H1 (cell line): Measurements from ENCODE around the gene PIGT. TPM values are rescaled to one million over a fixed set of nuclear protein-coding genes. Genes with fewer than 3 reads are reported as not detected.

ENCODE experiments used
- CTCF ChIA-PET: fragments of 300-600 bp; sonication (Branson Sonifier 250); formaldehyde crosslinking; loops from one replicate; lab custom pipeline; 2021; ENCODE audit not compliant: partially characterized antibody; lab: Charles Lee
- POLR2A ChIA-PET: fragments of 300-600 bp; sonication (Branson Sonifier 250); formaldehyde crosslinking; loops from one replicate; lab custom pipeline; 2021; ENCODE audit warnings: inconsistent platforms; ENCODE audit not compliant: partially characterized antibody; lab: Charles Lee
- DNase-seq, 2 experiments: peaks; one replicate each; pipeline versions ENCODE4 v3.0.0 to v3.0.0-alpha.2; 2010 to 2022; ENCODE audit warnings: low spot score in 2 of 2, low read depth in 1 of 2, mixed read lengths in 1 of 2
- FAIRE-seq: peaks from 2 replicates; lab custom pipeline; 2011; peaks lifted over from hg19 to GRCh38; lab: Jason Lieb, UNC
- H2AFZ ChIP-seq: 2 replicates; pipeline ENCODE4 v1.8.1; 2012; ENCODE audit warnings: low read length, inconsistent platforms
- H2AK5ac ChIP-seq: 2 replicates; pipeline ENCODE4 v1.6.1; 2013; ENCODE audit warnings: low read depth, low read length
- H2BK120ac ChIP-seq: replicated peaks from 2 replicates; pipeline ENCODE3; 2013; ENCODE audit warnings: low read depth, low read length, inconsistent platforms
- H2BK12ac ChIP-seq: 2 replicates; pipeline ENCODE4 v1.6.1; 2013; ENCODE audit warnings: low read depth, low read length
- H2BK15ac ChIP-seq: 2 replicates; pipeline ENCODE4 v1.6.1; 2013; ENCODE audit warnings: low read length
- H2BK20ac ChIP-seq: 2 replicates; pipeline ENCODE4 v1.6.1; 2013; ENCODE audit warnings: low read length
- H2BK5ac ChIP-seq: 2 replicates; pipeline ENCODE4 v1.6.1; 2013; ENCODE audit warnings: low read depth, low read length
- H3K14ac ChIP-seq: 2 replicates; pipeline ENCODE4 v1.6.1; 2013; ENCODE audit warnings: inconsistent platforms; ENCODE audit not compliant: insufficient read length
- H3K18ac ChIP-seq: 2 replicates; pipeline ENCODE4 v1.6.1; 2013; ENCODE audit warnings: low read length; ENCODE audit errors: extremely low read depth
- H3K23ac ChIP-seq: 2 replicates; pipeline ENCODE4 v1.6.1; 2013; ENCODE audit warnings: inconsistent platforms; ENCODE audit not compliant: insufficient read length
- H3K23me2 ChIP-seq: 2 replicates; pipeline ENCODE4 v1.6.1; 2013; ENCODE audit warnings: low read depth, low read length
- H3K27ac ChIP-seq: 2 replicates; pipeline ENCODE4 v1.6.1; 2011; ENCODE audit warnings: low read depth, low read length, inconsistent platforms
- H3K27me3 ChIP-seq, 4 experiments: replicated peaks in 1 of 4; 1 replicate in 1 of 4; 2 replicates in 3 of 4; pipeline versions ENCODE4 v1.6.1 to v1.8.1; 2011 to 2013; ENCODE audit warnings: low read length in 3 of 4, mild to moderate bottlenecking in 3 of 4, inconsistent platforms in 2 of 4, mixed read lengths in 2 of 4, moderate library complexity in 1 of 4; ENCODE audit not compliant: control insufficient read depth in 3 of 4, insufficient read depth in 3 of 4; ENCODE audit errors: extremely low read depth in 1 of 4
- H3K36me3 ChIP-seq, 4 experiments: 2 replicates each; pipeline versions ENCODE4 v1.6.1 to v1.8.1; 2011 to 2013; ENCODE audit warnings: mild to moderate bottlenecking in 4 of 4, low read length in 3 of 4, moderate library complexity in 2 of 4, control low read depth in 1 of 4, inconsistent platforms in 1 of 4; ENCODE audit not compliant: insufficient read depth in 4 of 4, control insufficient read depth in 2 of 4
- H3K4ac ChIP-seq: replicated peaks from 2 replicates; pipeline ENCODE3; 2013; ENCODE audit warnings: low read length, low read depth, mixed read lengths, inconsistent platforms; ENCODE audit not compliant: insufficient read length
- H3K4me1 ChIP-seq, 4 experiments: replicated peaks in 1 of 4; 1 replicate in 1 of 4; 2 replicates in 3 of 4; pipeline versions ENCODE4 v1.6.1 to v1.8.1; 2011 to 2013; ENCODE audit warnings: low read length in 3 of 4, inconsistent platforms in 2 of 4, mixed read lengths in 1 of 4; ENCODE audit not compliant: insufficient read depth in 4 of 4, control insufficient read depth in 3 of 4
- H3K4me2 ChIP-seq, 2 experiments: 2 replicates each; pipeline versions ENCODE4 v1.6.1 to v1.8.1; 2011 to 2013; ENCODE audit warnings: low read depth in 2 of 2, low read length in 2 of 2, control low read depth in 1 of 2, inconsistent platforms in 1 of 2, mild to moderate bottlenecking in 1 of 2; ENCODE audit not compliant: insufficient read depth in 1 of 2
- H3K4me3 ChIP-seq, 4 experiments: fragments of 200-600, 300-600 bp in 1 of 4; sonication (generic), shearing (Covaris generic), sonication (Bioruptor Twin) in 1 of 4; 2 replicates each; pipeline versions ENCODE4 v1.5.1 to v1.8.1; 2011 to 2016; ENCODE audit warnings: low read length in 4 of 4, low read depth in 3 of 4, control low read depth in 2 of 4, inconsistent platforms in 2 of 4, mild to moderate bottlenecking in 2 of 4, mixed read lengths in 1 of 4, moderate library complexity in 1 of 4; ENCODE audit not compliant: insufficient read depth in 2 of 4; ENCODE audit errors: extremely low read depth in 1 of 4
- H3K56ac ChIP-seq: replicated peaks from 2 replicates; pipeline ENCODE3; 2013; ENCODE audit warnings: low read depth, mild to moderate bottlenecking, mixed read lengths, low read length, inconsistent platforms; ENCODE audit not compliant: insufficient read length
- H3K79me1 ChIP-seq: 2 replicates; pipeline ENCODE4 v1.6.1; 2013; ENCODE audit warnings: low read depth, low read length, control low read depth
- H3K79me2 ChIP-seq, 2 experiments: 2 replicates each; pipeline versions ENCODE4 v1.6.1 to v1.8.1; 2012 to 2013; ENCODE audit warnings: low read length in 2 of 2, mild to moderate bottlenecking in 2 of 2, inconsistent platforms in 1 of 2; ENCODE audit not compliant: insufficient read depth in 2 of 2, control insufficient read depth in 1 of 2
- H3K9ac ChIP-seq, 4 experiments: replicated peaks in 1 of 4; 1 replicate in 1 of 4; 2 replicates in 3 of 4; pipeline versions ENCODE4 v1.6.1 to v1.8.1; 2011 to 2013; ENCODE audit warnings: low read depth in 3 of 4, low read length in 3 of 4, control low read depth in 2 of 4, mild to moderate bottlenecking in 2 of 4, moderate library complexity in 2 of 4, inconsistent platforms in 1 of 4; ENCODE audit errors: extremely low read depth in 1 of 4
- H3K9me3 ChIP-seq, 2 experiments: 2 replicates each; pipeline versions ENCODE4 v1.6.1 to v1.8.1; 2012 to 2013; ENCODE audit warnings: mild to moderate bottlenecking in 2 of 2, moderate library complexity in 2 of 2, control low read depth in 1 of 2, inconsistent platforms in 1 of 2, low read depth in 1 of 2, low read length in 1 of 2, mixed read lengths in 1 of 2; ENCODE audit not compliant: insufficient read depth in 2 of 2
- H4K20me1 ChIP-seq, 2 experiments: replicated peaks in 1 of 2; 2 replicates each; pipeline versions ENCODE3 to v1.8.1; 2011 to 2013; ENCODE audit warnings: inconsistent platforms in 2 of 2, low read length in 2 of 2, mild to moderate bottlenecking in 1 of 2; ENCODE audit not compliant: insufficient read depth in 2 of 2, control insufficient read depth in 1 of 2
- H4K5ac ChIP-seq: 2 replicates; pipeline ENCODE4 v1.6.1; 2013; ENCODE audit warnings: low read length, low read depth, mixed read lengths, inconsistent platforms; ENCODE audit not compliant: insufficient read length
- H4K8ac ChIP-seq: 2 replicates; pipeline ENCODE4 v1.8.0; 2013; ENCODE audit warnings: mild to moderate bottlenecking, moderate library complexity, low read length, inconsistent platforms; ENCODE audit not compliant: insufficient read depth; ENCODE audit errors: extremely low read depth
- H4K91ac ChIP-seq: replicated peaks from 2 replicates; pipeline ENCODE3; 2013; ENCODE audit warnings: low read length, mixed read lengths, inconsistent platforms; ENCODE audit not compliant: insufficient read length
- CHD1 ChIP-seq: IDR thresholded peaks from 2 replicates; pipeline ENCODE4 v1.6.1; 2012; ENCODE audit warnings: low read depth, low read length, improper control_type of control experiment
- EGR1 ChIP-seq: IDR thresholded peaks from 2 replicates; pipeline ENCODE4 v1.6.1; 2011; ENCODE audit warnings: low read depth, low read length, borderline replicate concordance
- GABPA ChIP-seq: IDR thresholded peaks from 2 replicates; pipeline ENCODE4 v1.6.1; 2011; ENCODE audit warnings: mild to moderate bottlenecking, low read length, moderate library complexity, borderline replicate concordance; ENCODE audit not compliant: insufficient read depth
- HDAC2 ChIP-seq, 2 experiments: fragments of 300-600 bp in 1 of 2; sonication (generic) in 1 of 2; IDR thresholded peaks; 2 replicates each; pipeline ENCODE4 v1.6.1; 2011 to 2012; ENCODE audit warnings: low read depth in 2 of 2, low read length in 2 of 2, mild to moderate bottlenecking in 2 of 2, moderate library complexity in 2 of 2, borderline replicate concordance in 1 of 2, inconsistent platforms in 1 of 2
- POLR2AphosphoS5 ChIP-seq: IDR thresholded peaks from 2 replicates; pipeline ENCODE4 v1.6.1; 2011; ENCODE audit warnings: low read depth, low read length
- POU5F1 ChIP-seq: IDR thresholded peaks from 2 replicates; pipeline ENCODE4 v1.6.1; 2011; ENCODE audit warnings: low read depth, mild to moderate bottlenecking, low read length, moderate library complexity
- RAD21 ChIP-seq, 2 experiments: IDR thresholded peaks in 1 of 2; conservative IDR thresholded peaks in 1 of 2; 2 replicates each; pipeline ENCODE4 v1.6.1; 2011; ENCODE audit warnings: low read depth in 2 of 2, low read length in 2 of 2, improper control_type of control experiment in 1 of 2, inconsistent platforms in 1 of 2, mild to moderate bottlenecking in 1 of 2, moderate library complexity in 1 of 2
- RBBP5 ChIP-seq: IDR thresholded peaks from 2 replicates; pipeline ENCODE4 v1.7.1; 2012; ENCODE audit warnings: low read depth, mild to moderate bottlenecking, inconsistent platforms, low read length, moderate library complexity, borderline replicate concordance
- RNF2 ChIP-seq: fragments of 200-900, 300-1000 bp; sonication (generic); IDR thresholded peaks from 2 replicates; pipeline ENCODE4 v1.7.1; 2016; ENCODE audit warnings: borderline replicate concordance, low read depth, mild to moderate bottlenecking, antibody characterized with exemption, low read length; ENCODE audit not compliant: poor library complexity, severe bottlenecking; ENCODE audit errors: missing control alignments
- SP4 ChIP-seq: IDR thresholded peaks from 2 replicates; pipeline ENCODE4 v1.6.1; 2012; ENCODE audit warnings: low read length, inconsistent platforms
- WGBS, 2 experiments: shearing (Covaris generic) in 1 of 2; methylation state at CpG; one replicate each; pipeline versions ENCODE4 v1.1.6 to v1.1.7; 2013 to 2015; ENCODE audit warnings: low lambda C conversion rate in 2 of 2, mixed read lengths in 2 of 2, inconsistent platforms in 1 of 2, low coverage in 1 of 2, missing lambda C conversion rate in 1 of 2; ENCODE audit not compliant: insufficient replicate concordance in 2 of 2, insufficient coverage in 1 of 2, insufficient read length in 1 of 2; ENCODE audit errors: extremely low coverage in 1 of 2, missing lambda C conversion rate in 1 of 2; 5-methylcytosine and 5-hydroxymethylcytosine counted together
- polyA plus RNA-seq, 7 experiments: library from polyadenylated mRNA; depleted of rRNA in 3 of 7; stranded (reverse) in 5 of 7; unstranded in 2 of 7; fragments of >200 nt in 5 of 7; fragments of 200-250 nt in 2 of 7; gene quantifications; 1 replicate in 5 of 7; 2 replicates in 1 of 7; 4 replicates in 1 of 7; pipeline versions ENCODE4 v1.2.1 to v1.2.3, GENCODE V29; 2011 to 2013; ENCODE audit warnings: missing spikeins in 2 of 7, mixed read lengths in 2 of 7
- total RNA-seq: library from RNA; stranded (reverse); fragmentation: NEBNext Ultra II Directional; extraction: Animal tissue kit (Norgen Biotek cat#: 25700); gene quantifications from 2 replicates; pipeline ENCODE4 v1.2.1, GENCODE V29; 2021

The PIGT gene
- total and polyA plus RNA-seq, 2 of the 8 experiments (the other 6 are each of a cell fraction or from before 2014, with no cell fraction given) = 66.0 to 89.7 TPM

DNA sequence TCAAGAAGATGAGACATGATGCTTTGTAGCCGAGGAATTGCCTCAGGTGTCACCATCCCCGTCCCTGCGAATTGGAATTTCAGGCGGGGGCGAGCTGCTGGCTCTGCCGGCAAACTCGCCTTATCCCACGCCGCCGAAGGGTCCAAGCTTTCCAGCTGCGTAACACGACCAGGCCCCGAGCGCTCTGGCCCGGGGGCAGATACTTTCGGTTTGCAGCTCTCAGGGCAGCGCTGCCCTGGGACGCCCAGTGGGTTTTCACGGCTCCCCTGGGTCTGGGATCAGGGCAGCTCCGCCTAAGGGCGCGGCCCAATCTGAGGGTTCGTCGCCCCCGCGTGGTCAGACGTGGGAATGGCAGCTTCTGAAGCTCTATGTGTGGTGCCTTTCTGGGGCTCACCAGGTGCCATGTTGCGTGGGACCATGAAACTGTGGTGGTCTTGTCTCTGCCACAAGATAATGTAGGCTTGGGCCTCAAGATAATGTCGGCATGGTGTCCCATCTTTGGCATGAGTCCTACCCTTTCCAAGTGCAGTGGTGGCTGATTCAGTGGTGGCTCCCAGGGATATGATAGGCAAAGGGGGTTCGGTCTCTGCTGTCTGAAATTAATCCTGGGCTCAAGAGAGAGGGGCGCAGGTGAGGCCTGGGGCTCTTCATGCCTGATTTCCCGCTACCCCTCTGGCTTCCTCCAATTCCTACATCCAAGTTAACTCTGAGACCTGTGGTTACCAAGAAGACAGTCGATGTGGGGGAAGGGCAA, 21.0 kb downstream of the PIGT start:
- H3K4me2 ChIP-seq = peak overlapping the region in 1 of 2 experiments; percentile 66; a peak in 3 of 4 replicates
- WGBS, 2 experiments = 18% methylated on average over 33 of the region's 33 CpGs; no CpG with 5 or more reads in 1 of the 2 experiments
- H3K27ac ChIP-seq = no peak overlapping the region
- no peaks in the 10 kb centered on the region for H3K79me1 ChIP-seq
- ChIA-PET POLR2A (interaction anchor here (0.6 to 2.2 kb wide), 16 partner anchors 8 to 483 kb away, joined by 3 to 10 read pairs (median 3); partner anchors contain the start of gene SYS1), CTCF (interaction anchor here (0.6 to 12.6 kb wide), 53 partner anchors 8 to 355 kb away, joined by 3 to 186 read pairs (median 5); partner anchors contain the start of genes DBNDD2, PIGT, SDC4 and SYS1)
- no peak overlapping the region for H2BK120ac ChIP-seq
- DNase-seq (peak in 1 of 2 experiments; percentile 97), FAIRE-seq (peak; percentile 55)
- no peak overlapping the region for H2BK12ac ChIP-seq
- H3K9ac ChIP-seq = peak overlapping the region in 2 of 4 experiments; percentile 20 to 27; a peak in 2 of 7 replicates
- H3K4me3 ChIP-seq = peak overlapping the region; percentile 17 to 72 (median 61); a peak in 7 of 8 replicates
- H4K8ac ChIP-seq = peak overlapping the region; percentile 88; the same call in 1 of the 2 replicates
- no peaks in the 10 kb centered on the region for H4K20me1 ChIP-seq
- no peaks in the 10 kb centered on the region for H3K9me3 ChIP-seq
- H3K36me3 ChIP-seq = no peaks in the 10 kb centered on the region; a peak in 1 of 8 replicates
- H3K4me1 ChIP-seq = no peaks in the 10 kb centered on the region
- no peak overlapping the region for H2AK5ac ChIP-seq
- no peak overlapping the region for H4K91ac ChIP-seq
- H2BK5ac ChIP-seq = no peak overlapping the region
- peak overlapping the region; percentile 49; the same call in 1 of the 2 replicates for H3K18ac ChIP-seq
- no peak overlapping the region for H3K56ac ChIP-seq
- H3K4ac ChIP-seq = no peak overlapping the region
- no peak overlapping the region for H3K23ac ChIP-seq
- H2AFZ ChIP-seq = peak overlapping the region; percentile 63; the same call in 1 of the 2 replicates
- no peaks in the 10 kb centered on the region for H3K23me2 ChIP-seq
- H3K27me3 ChIP-seq = no peaks in the 10 kb centered on the region
- H2BK20ac ChIP-seq = no peak overlapping the region
- no peak overlapping the region for H3K14ac ChIP-seq
- H4K5ac ChIP-seq = no peak overlapping the region
- no peak overlapping the region for H2BK15ac ChIP-seq
- H3K79me2 ChIP-seq = no peaks in the 10 kb centered on the region
- TF ChIP-seq POLR2AphosphoS5 (no peak), EGR1 (no peak), RNF2 (no peak), RAD21 (IDR thresholded peaks at IDR 0.05 in 1 of 2, conservative IDR thresholded peaks at IDR 0.05 in 1 of 2; ENCODE audit: low read depth in 2 of 2, low read length in 2 of 2) (peak; percentile 91 to 95), CHD1 (no peak), SP4 (no peak), RBBP5 (peak; percentile 62; the same call in 1 of the 2 replicates), HDAC2 (IDR thresholded peaks at IDR 0.05; ENCODE audit: borderline replicate concordance in 1 of 2, low read depth in 2 of 2, low read length in 2 of 2) (peak in 1 of 2 experiments; percentile 64; a peak in 1 of 4 replicates), GABPA (no peak), POU5F1 (no peak)
